Neuronal stem cell (in vitro differentiated cells): ENCODE results near the gene PRDM8.

Experiments used
- DNase-seq: peaks from one replicate; pipeline ENCODE4 v3.0.0-alpha.2; 2013; ENCODE audit warnings: low spot score
- H2AFZ ChIP-seq: one replicate; pipeline ENCODE4 v1.6.1; 2013; ENCODE audit warnings: mild to moderate bottlenecking, low read length, inconsistent platforms
- H2AK5ac ChIP-seq: 2 replicates; pipeline ENCODE4 v1.6.1; 2013; ENCODE audit warnings: low read depth, mild to moderate bottlenecking, inconsistent platforms, low read length, moderate library complexity, mixed read lengths
- H2BK120ac ChIP-seq: 2 replicates; pipeline ENCODE4 v1.6.1; 2013; ENCODE audit warnings: low read depth, mild to moderate bottlenecking, inconsistent platforms, low read length, moderate library complexity, mixed read lengths
- H2BK12ac ChIP-seq: one replicate; pipeline ENCODE4 v1.6.1; 2013; ENCODE audit warnings: low read length, inconsistent platforms
- H2BK15ac ChIP-seq: 2 replicates; pipeline ENCODE4 v1.6.1; 2013; ENCODE audit warnings: mild to moderate bottlenecking, low read length, inconsistent platforms, mixed read lengths
- H2BK5ac ChIP-seq: one replicate; pipeline ENCODE4 v1.6.1; 2013; ENCODE audit warnings: inconsistent platforms, mild to moderate bottlenecking, low read length, moderate library complexity
- H3K14ac ChIP-seq: one replicate; pipeline ENCODE4 v1.6.1; 2013; ENCODE audit warnings: low read length, inconsistent platforms
- H3K18ac ChIP-seq: 2 replicates; pipeline ENCODE4 v1.6.1; 2013; ENCODE audit warnings: low read length, inconsistent platforms
- H3K23ac ChIP-seq: 2 replicates; pipeline ENCODE4 v1.6.1; 2013; ENCODE audit warnings: low read depth, mild to moderate bottlenecking, mixed read lengths, low read length, inconsistent platforms; ENCODE audit not compliant: poor library complexity
- H3K27ac ChIP-seq: replicated peaks from 3 replicates; pipeline ENCODE4 v1.5.1; 2013; ENCODE audit warnings: low read length, inconsistent platforms
- H3K27me3 ChIP-seq, 3 experiments: 2 replicates each; pipeline ENCODE4 v1.6.1; 2013; ENCODE audit warnings: low read length in 3 of 3, mild to moderate bottlenecking in 2 of 3, inconsistent platforms in 1 of 3, low read depth in 1 of 3, mixed read lengths in 1 of 3, moderate library complexity in 1 of 3; ENCODE audit not compliant: control insufficient read depth in 3 of 3, insufficient read depth in 3 of 3
- H3K36me3 ChIP-seq, 2 donors: replicated peaks in 1 of 2; 2 replicates each; pipeline ENCODE4 v1.6.1; 2013; ENCODE audit warnings: low read length in 2 of 2; ENCODE audit not compliant: control insufficient read depth in 2 of 2, insufficient read depth in 2 of 2
- H3K4ac ChIP-seq: 2 replicates; pipeline ENCODE4 v1.6.1; 2013; ENCODE audit warnings: inconsistent platforms, mild to moderate bottlenecking, low read length, moderate library complexity
- H3K4me1 ChIP-seq, 2 donors: 1 replicate in 1 of 2; 2 replicates in 1 of 2; pipeline ENCODE4 v1.6.1; 2013; ENCODE audit warnings: low read length in 2 of 2, low read depth in 1 of 2; ENCODE audit not compliant: control insufficient read depth in 2 of 2, insufficient read depth in 1 of 2
- H3K4me2 ChIP-seq: one replicate; pipeline ENCODE4 v1.6.1; 2013; ENCODE audit warnings: mild to moderate bottlenecking, low read length, inconsistent platforms; ENCODE audit not compliant: insufficient read depth, poor library complexity, severe bottlenecking
- H3K4me3 ChIP-seq, 2 donors: 2 replicates each; pipeline ENCODE4 v1.5.1; 2013; ENCODE audit warnings: low read length in 2 of 2, mild to moderate bottlenecking in 2 of 2, inconsistent platforms in 1 of 2, moderate library complexity in 1 of 2
- H3K79me1 ChIP-seq: one replicate; pipeline ENCODE4 v1.6.1; 2013; ENCODE audit warnings: low read depth, mild to moderate bottlenecking, inconsistent platforms, low read length, moderate library complexity
- H3K9ac ChIP-seq: one replicate; pipeline ENCODE4 v1.6.1; 2013; ENCODE audit warnings: mild to moderate bottlenecking, low read depth, low read length, inconsistent platforms; ENCODE audit not compliant: poor library complexity
- H3K9me3 ChIP-seq, 2 donors: replicated peaks in 1 of 2; 2 replicates each; pipeline versions ENCODE3 to v1.6.1; 2013; ENCODE audit warnings: low read length in 2 of 2, mild to moderate bottlenecking in 2 of 2, inconsistent platforms in 1 of 2, low read depth in 1 of 2, mixed read lengths in 1 of 2, moderate library complexity in 1 of 2; ENCODE audit not compliant: control insufficient read depth in 2 of 2, insufficient read depth in 1 of 2
- H4K8ac ChIP-seq: one replicate; pipeline ENCODE4 v1.6.1; 2013; ENCODE audit warnings: low read depth, mild to moderate bottlenecking, inconsistent platforms, low read length, moderate library complexity
- H4K91ac ChIP-seq: one replicate; pipeline ENCODE4 v1.6.1; 2013; ENCODE audit warnings: low read length, low read depth, mild to moderate bottlenecking, inconsistent platforms; ENCODE audit not compliant: poor library complexity
- WGBS, 2 donors: extraction: QIAGEN DNeasy Blood & Tissue Kit; methylation state at CpG; one replicate each; pipeline ENCODE4 v1.1.7; 2013; ENCODE audit warnings: missing lambda C conversion rate in 2 of 2, mixed read lengths in 1 of 2; ENCODE audit not compliant: insufficient read length in 2 of 2, insufficient replicate concordance in 1 of 2; ENCODE audit errors: extremely low coverage in 2 of 2; 5-methylcytosine and 5-hydroxymethylcytosine counted together

PRDM8 gene

DNA sequence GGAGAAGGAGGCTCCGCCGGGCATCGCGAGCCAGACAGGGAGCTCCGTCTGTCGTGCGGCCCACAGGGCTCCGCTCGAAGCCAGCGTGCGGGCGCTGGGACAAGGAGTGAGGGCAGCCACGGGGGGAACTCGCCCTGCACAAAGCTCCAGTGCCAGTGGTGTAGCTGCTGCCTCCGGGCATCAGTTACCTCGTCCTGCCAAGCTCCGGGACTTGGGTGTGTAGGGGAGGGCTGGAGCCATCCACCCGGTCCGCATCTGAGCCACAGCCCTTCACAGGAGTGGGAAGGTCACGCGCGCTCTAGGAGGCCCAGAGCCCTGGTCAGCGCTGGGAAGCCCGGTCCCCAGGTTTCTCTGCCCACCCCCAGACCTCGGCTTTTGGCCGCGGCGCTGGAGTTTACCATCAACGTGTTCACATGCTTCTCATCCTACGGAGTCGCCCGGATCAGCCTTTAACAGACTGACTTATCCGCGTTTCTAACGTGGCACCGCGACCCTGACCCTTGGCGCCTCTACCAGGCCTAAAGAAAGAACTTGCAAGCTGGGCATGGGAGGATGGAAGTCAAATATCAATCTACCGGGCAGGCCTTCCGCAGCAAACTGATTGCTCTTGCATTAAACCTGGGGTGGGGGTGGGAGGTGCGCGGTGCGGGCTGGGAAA lies 8.4 kb upstream of the PRDM8 start:
- Histone ChIP-seq H3K27me3 (peaks cover 38 to 99% (median 96%) of the 10 kb centered on the region in 3 experiments), H2AK5ac (peak overlapping the region; percentile 15), H2AFZ (peak overlapping the region; percentile 25), H3K9ac (no peak overlapping the region), H4K8ac (no peak overlapping the region), H4K91ac (no peak overlapping the region), H3K9me3 (peaks cover 2 to 8% of the 10 kb centered on the region in 2 donors), H2BK120ac (no peak overlapping the region), H3K14ac (no peak overlapping the region), H3K4ac (no peak overlapping the region), H3K4me3 (no peak overlapping the region), H3K79me1 (no peaks in the 10 kb centered on the region), H3K4me1 (peaks cover 5% of the 10 kb centered on the region in 2 donors), H2BK12ac (no peak overlapping the region), H3K23ac (peak overlapping the region; percentile 8), H3K27ac (no peak overlapping the region), H3K18ac (peak overlapping the region; percentile 53), H2BK5ac (no peak overlapping the region), H2BK15ac (peak overlapping the region; percentile 41), H3K4me2 (no peak overlapping the region), H3K36me3 (no peaks in the 10 kb centered on the region)
- DNase-seq, result no peak
- no CpG with 5 or more reads among the region's 43 CpGs for WGBS, 2 donors

DNA sequence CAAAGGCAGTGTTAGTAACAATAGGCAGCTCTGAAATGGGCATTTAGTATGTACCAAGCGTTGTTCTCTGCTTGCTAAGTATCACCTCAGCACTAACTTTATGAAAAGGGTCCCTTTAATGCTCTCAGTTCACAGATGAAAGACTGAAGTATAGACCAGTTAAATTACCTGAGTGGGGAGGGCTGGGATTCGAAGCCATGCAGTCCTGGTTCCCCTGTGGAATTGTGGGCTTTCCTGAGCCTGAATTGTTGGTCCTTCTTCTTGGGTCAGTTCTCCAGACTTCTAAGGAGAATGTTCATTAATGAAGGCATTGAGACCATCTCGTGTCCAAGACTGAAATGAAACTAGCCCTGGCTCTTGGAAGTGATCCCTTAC lies 7.7 kb upstream of the PRDM8 start:
- H3K18ac ChIP-seq, result no peak overlapping the region

DNA sequence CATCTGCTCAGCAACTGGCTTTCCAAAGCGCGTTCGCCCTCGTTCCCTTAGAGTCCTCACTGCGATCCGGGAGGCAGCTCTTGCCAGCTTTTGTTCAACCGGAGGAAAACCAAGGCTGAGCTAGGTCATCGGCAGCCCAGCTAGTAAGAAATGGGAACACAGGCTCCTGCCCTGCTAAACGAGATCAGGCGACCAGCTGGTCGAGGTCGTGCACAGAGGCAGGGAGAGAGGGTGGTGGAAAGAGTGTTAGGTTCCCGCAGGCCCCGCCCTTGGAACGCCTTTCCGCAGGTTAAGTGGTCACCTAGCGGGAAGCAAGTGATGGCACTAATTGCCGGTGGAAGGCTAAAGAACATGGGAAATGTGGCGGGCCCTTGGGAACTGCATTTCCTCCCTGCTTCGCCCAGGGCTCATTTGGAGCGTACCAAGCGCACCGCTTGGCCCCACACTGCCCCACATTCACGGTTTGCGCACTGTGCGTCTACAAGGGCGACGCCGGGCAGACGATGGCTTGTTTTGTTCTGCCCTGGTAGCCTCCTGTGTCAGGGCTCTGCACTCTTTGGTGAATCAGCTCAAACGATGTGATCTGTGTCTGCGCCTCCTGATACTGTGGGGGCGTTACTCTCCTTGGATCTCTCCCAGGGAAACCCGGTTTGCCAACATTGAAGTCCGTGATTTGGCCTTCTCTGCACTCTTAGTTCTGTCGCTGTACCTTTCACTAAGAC lies 7.2 kb upstream of the PRDM8 start:
- no peak overlapping the region for H3K27ac ChIP-seq
- H3K79me1 ChIP-seq, result no peaks in the 10 kb centered on the region
- no peak overlapping the region for H4K8ac ChIP-seq
- H3K4me3 ChIP-seq, result peak overlapping the region in 1 of 2 donors; percentile 11
- H2AFZ ChIP-seq, result no peak overlapping the region
- H3K23ac ChIP-seq, result no peak overlapping the region
- WGBS, 2 donors, result no CpG with 5 or more reads among the region's 36 CpGs
- no peak overlapping the region for H2BK5ac ChIP-seq
- peaks cover 2 to 8% of the 10 kb centered on the region in 2 donors for H3K9me3 ChIP-seq
- no peak overlapping the region for H2BK120ac ChIP-seq
- no peak overlapping the region for H3K4ac ChIP-seq
- no peak overlapping the region for H4K91ac ChIP-seq
- DNase-seq, result no peak
- H3K9ac ChIP-seq, result no peak overlapping the region
- H3K4me2 ChIP-seq, result no peak overlapping the region
- H3K4me1 ChIP-seq, result peaks cover 0 to 1% of the 10 kb centered on the region in 2 donors
- peaks cover 34 to 99% (median 90%) of the 10 kb centered on the region in 3 experiments for H3K27me3 ChIP-seq
- no peak overlapping the region for H3K14ac ChIP-seq
- H3K36me3 ChIP-seq, result no peaks in the 10 kb centered on the region
- no peak overlapping the region for H2AK5ac ChIP-seq
- H2BK15ac ChIP-seq, result no peak overlapping the region
- no peak overlapping the region for H2BK12ac ChIP-seq
- no peak overlapping the region for H3K18ac ChIP-seq

More for the DNA sequence above, 7.7 kb upstream of the PRDM8 start:
- H3K4me3 ChIP-seq, result no peak overlapping the region
- H3K36me3 ChIP-seq, result no peaks in the 10 kb centered on the region
- H2BK120ac ChIP-seq, result no peak overlapping the region
- no peaks in the 10 kb centered on the region for H3K79me1 ChIP-seq
- H3K4me2 ChIP-seq, result no peak overlapping the region
- H3K9me3 ChIP-seq, result peaks cover 2 to 8% of the 10 kb centered on the region in 2 donors
- no peak overlapping the region for H2BK12ac ChIP-seq
- H4K91ac ChIP-seq, result no peak overlapping the region
- no peak overlapping the region for H2AFZ ChIP-seq
- H3K23ac ChIP-seq, result no peak overlapping the region
- no peak overlapping the region for H3K9ac ChIP-seq
- no peak overlapping the region for H3K4ac ChIP-seq
- no peak overlapping the region for H4K8ac ChIP-seq
- no peak overlapping the region for H2BK15ac ChIP-seq
- H3K4me1 ChIP-seq, result peaks cover 3 to 4% of the 10 kb centered on the region in 2 donors
- no peak for DNase-seq
- H3K27me3 ChIP-seq, result peaks cover 38 to 99% (median 94%) of the 10 kb centered on the region in 3 experiments
- no peak overlapping the region for H3K14ac ChIP-seq
- no CpG with 5 or more reads among the region's 3 CpGs for WGBS, 2 donors
- H3K27ac ChIP-seq, result no peak overlapping the region
- no peak overlapping the region for H2AK5ac ChIP-seq
- H2BK5ac ChIP-seq, result no peak overlapping the region

DNA sequence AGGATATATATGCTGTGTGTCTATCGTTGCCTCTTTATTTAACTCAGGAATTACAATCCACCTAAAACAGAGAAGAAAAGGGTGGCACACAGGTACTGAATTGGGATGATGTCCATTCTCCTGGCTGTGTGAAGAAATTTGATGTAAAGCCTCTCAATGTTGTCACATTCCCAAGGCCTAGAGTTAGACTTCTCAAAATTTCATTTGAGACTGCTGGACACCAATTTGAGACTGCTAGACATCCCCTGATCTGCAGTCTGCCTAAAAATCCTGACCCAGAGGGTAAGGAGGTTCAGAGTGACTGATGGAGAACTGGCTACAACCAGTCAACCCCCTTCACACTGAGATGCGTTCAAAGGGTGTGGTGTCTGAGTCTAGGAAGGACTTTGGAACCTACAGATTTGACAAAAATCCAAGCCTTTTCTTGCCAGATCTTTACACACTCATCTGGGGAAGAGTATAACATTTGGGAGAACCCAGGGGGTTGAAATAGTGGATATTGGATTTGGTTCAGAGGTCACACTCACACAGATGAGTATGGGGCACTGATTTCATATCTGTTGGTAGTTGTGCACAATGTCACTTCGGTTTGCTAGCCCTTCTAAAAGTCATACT lies 4.9 kb upstream of the PRDM8 start:
- no peak overlapping the region for H3K9ac ChIP-seq
- no peak overlapping the region for H3K23ac ChIP-seq
- H3K27ac ChIP-seq, result no peak overlapping the region
- H2BK120ac ChIP-seq, result no peak overlapping the region
- no peak overlapping the region for H2BK15ac ChIP-seq
- peaks cover 6 to 8% of the 10 kb centered on the region in 2 donors for H3K4me1 ChIP-seq
- no peak overlapping the region for H3K4ac ChIP-seq
- H2BK5ac ChIP-seq, result no peak overlapping the region
- no peak overlapping the region for H2AFZ ChIP-seq
- peaks cover 2 to 8% of the 10 kb centered on the region in 2 donors for H3K9me3 ChIP-seq
- no peak overlapping the region for H4K91ac ChIP-seq
- no peak overlapping the region for H3K18ac ChIP-seq
- no peak for DNase-seq
- H2BK12ac ChIP-seq, result no peak overlapping the region
- WGBS, 2 donors, result no CpG with 5 or more reads among the region's 3 CpGs
- no peaks in the 10 kb centered on the region for H3K36me3 ChIP-seq
- no peak overlapping the region for H2AK5ac ChIP-seq
- peaks cover 30 to 98% (median 89%) of the 10 kb centered on the region in 3 experiments for H3K27me3 ChIP-seq
- H3K4me3 ChIP-seq, result no peak overlapping the region
- H3K14ac ChIP-seq, result no peak overlapping the region
- H3K79me1 ChIP-seq, result no peaks in the 10 kb centered on the region
- no peak overlapping the region for H4K8ac ChIP-seq
- H3K4me2 ChIP-seq, result no peak overlapping the region
